Measurements from ENCODE around the gene MMP24.

The MMP24 gene

DNA sequence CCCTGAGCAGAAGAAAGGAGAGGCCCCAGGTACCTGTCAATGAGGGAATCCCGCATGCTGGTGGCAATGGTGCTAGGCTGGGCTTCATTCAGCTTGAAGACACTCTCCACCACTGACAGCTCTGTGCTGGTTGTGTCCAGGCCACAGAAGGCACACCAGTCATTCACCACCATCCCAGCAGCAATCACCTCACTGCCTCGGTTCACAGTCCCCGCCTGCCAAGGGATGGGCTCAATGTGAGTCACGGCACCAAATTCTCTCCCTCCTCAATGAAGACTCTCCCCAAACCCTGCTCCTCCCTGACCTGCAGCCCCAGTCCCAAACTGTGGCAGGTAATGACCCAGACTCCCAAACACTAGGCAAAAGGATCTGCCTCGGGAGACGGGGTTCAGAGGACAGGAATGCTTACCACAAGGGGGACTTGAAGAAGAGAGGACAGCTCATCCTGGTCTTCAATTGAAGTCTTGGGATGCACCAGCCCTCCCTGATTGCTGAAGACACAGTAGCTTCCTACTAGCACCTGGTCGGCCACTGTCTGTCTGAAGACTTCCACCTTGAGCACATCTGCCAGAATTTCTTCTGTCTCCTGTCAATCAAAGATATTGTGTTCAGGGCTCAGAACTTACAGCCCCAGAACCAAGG, 53.2 kb downstream of the MMP24 start:
- no peak overlapping the region for H3K4me3 ChIP-seq (ENCODE audit: low read depth, low read length)
- no peak for DNase-seq (ENCODE audit: low read depth)
- TF ChIP-seq, protein P1, sequence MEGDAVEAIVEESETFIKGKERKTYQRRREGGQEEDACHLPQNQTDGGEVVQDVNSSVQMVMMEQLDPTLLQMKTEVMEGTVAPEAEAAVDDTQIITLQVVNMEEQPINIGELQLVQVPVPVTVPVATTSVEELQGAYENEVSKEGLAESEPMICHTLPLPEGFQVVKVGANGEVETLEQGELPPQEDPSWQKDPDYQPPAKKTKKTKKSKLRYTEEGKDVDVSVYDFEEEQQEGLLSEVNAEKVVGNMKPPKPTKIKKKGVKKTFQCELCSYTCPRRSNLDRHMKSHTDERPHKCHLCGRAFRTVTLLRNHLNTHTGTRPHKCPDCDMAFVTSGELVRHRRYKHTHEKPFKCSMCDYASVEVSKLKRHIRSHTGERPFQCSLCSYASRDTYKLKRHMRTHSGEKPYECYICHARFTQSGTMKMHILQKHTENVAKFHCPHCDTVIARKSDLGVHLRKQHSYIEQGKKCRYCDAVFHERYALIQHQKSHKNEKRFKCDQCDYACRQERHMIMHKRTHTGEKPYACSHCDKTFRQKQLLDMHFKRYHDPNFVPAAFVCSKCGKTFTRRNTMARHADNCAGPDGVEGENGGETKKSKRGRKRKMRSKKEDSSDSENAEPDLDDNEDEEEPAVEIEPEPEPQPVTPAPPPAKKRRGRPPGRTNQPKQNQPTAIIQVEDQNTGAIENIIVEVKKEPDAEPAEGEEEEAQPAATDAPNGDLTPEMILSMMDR (IDR thresholded peaks at IDR 0.05; ENCODE audit: low read depth, low read length, missing control alignments): no peak

- no peak overlapping the region for H3K4me3 ChIP-seq (ENCODE audit: low read depth, low read length)
- DNase-seq (ENCODE audit: low read depth): no peak
- TF ChIP-seq, protein P1 (IDR thresholded peaks at IDR 0.05; ENCODE audit: low read depth, low read length, missing control alignments): no peak
Measured at GRCh38 chr20:35280523-35280922, 54.0 kb downstream of the MMP24 start.

DNA sequence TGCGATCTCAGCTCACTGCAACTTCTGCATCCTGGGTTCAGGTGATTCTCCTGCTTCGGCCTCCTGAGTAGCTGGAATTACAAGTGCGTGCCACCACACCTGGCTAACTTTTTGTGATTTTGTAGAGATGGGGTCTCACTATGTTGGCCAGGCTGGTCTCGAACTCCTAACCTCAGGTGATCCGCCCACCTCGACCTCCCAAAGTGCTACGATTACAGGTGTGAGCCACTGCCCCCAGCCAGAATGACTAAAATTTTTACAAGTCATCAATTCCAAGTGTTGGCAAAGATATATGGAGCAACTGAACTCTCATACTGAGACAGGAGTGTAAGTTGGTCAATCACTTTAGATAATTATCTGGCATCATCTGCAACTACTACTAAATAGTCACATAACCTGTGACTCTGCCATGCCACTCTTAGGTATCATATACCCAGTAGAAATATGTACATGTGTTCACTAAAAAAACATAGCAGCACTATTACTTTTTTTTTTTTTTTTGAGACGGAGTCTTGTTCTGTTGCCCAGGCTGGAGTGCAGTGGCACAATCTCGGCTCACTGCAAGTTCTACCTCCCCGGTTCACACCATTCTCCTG, 55.1 kb downstream of the MMP24 start:
- H3K4me3 ChIP-seq (ENCODE audit: low read depth, low read length): no peak overlapping the region
- TF ChIP-seq, protein P1 (IDR thresholded peaks at IDR 0.05; ENCODE audit: low read depth, low read length, missing control alignments): no peak
- DNase-seq (ENCODE audit: low read depth): no peak

GRCh38 chr20:35283441-35284266, 57.2 kb downstream of the MMP24 start:
- TF ChIP-seq, protein P1 (IDR thresholded peaks at IDR 0.05; ENCODE audit: low read depth, low read length, missing control alignments): no peak
- peak overlapping the region; percentile 83 for H3K4me3 ChIP-seq (ENCODE audit: low read depth, low read length)
- DNase-seq (ENCODE audit: low read depth): no peak

GRCh38 chr20:35284267-35284991, 57.9 kb downstream of the MMP24 start, which contains the start of gene EIF6:
EIF6 (minus strand) TSS chr20:35284772; CDS start chr20:35284487, 285 bp downstream.
- peak within 1 kb of the TSS; percentile 83 for H3K4me3 ChIP-seq (ENCODE audit: low read depth, low read length)
- peak; percentile 78 for DNase-seq (ENCODE audit: low read depth)
- TF ChIP-seq, protein P1 (IDR thresholded peaks at IDR 0.05; ENCODE audit: low read depth, low read length, missing control alignments): no peak

DNA sequence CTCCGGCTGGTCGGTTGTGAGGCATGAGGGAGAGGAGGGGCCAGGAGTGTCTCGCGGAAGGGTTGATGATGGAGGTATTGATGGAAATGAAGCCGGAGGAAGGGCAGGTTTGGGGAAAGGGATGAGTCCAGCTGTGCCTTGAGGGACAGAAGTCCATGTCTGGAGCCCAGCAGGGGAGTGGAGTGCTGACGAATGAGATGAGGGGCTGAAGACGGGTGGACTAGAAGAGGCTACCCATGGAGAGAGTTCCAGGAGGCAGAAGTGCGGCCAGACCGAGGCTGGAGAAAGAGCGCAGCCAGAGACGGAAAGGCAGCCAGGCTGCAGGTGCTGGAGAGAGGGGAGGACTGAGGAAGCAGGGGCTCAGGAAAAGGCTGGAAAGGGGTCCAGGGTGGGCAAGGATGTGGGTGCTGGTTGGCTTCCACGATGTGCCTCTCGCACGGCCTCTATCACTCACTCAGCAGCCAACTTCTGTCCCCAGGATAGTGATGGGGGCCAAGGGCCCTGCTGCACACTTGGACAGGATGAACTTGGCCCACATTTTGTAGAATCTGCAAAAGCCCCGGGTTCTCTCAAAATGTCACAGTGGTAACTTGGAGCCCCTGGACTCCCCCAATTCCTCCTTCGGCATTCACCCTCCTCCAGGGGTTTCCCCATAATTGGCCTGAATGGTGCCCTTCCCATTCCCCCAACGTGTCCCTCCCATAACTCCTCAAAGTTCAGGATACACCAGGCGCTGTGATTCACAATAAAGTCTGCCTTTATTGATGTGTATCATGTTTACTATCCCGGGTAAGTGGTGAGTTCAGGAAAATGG, 58.7 kb downstream of the MMP24 start:
- TF ChIP-seq, protein P1 (IDR thresholded peaks at IDR 0.05; ENCODE audit: low read depth, low read length, missing control alignments): no peak
- H3K4me3 ChIP-seq (ENCODE audit: low read depth, low read length): peak overlapping the region; percentile 83
- no peak for DNase-seq (ENCODE audit: low read depth)
